Measurements from ENCODE around the gene MAF. TPM values are rescaled to one million over a fixed set of nuclear protein-coding genes. Genes with fewer than 3 reads are reported as not detected.

Gene MAF
- total RNA-seq, 1 experiment from 2014 or later = not detected

- DNase-seq (ENCODE audit: low spot score) = no peak
- in situ Hi-C loops (cut with HindIII; ENCODE audit: low sequenced_read_pairs) = no loop called here
Observed at GRCh38 chr16:79560318-79560717, 40.2 kb downstream of the MAF start.

GRCh38 chr16:79559532-79559931 lies 41.0 kb downstream of the MAF start:
- DNase-seq (ENCODE audit: low spot score) = no peak
- in situ Hi-C loops (cut with HindIII; ENCODE audit: low sequenced_read_pairs) = no loop called here

GRCh38 chr16:79557421-79557820 lies 43.1 kb downstream of the MAF start:
- in situ Hi-C loops (cut with HindIII; ENCODE audit: low sequenced_read_pairs) = no loop called here
- DNase-seq (ENCODE audit: low spot score) = no peak

- DNase-seq (ENCODE audit: low spot score) = no peak
- in situ Hi-C loops (cut with HindIII; ENCODE audit: low sequenced_read_pairs) = no loop called here
Observed at GRCh38 chr16:79554912-79555311, 45.6 kb downstream of the MAF start.

GRCh38 chr16:79550373-79550772 lies 50.2 kb downstream of the MAF start:
- DNase-seq (ENCODE audit: low spot score) = no peak
- in situ Hi-C loops (cut with HindIII; ENCODE audit: low sequenced_read_pairs) = no loop called here

- in situ Hi-C loops (cut with HindIII; ENCODE audit: low sequenced_read_pairs) = no loop called here
- DNase-seq (ENCODE audit: low spot score) = no peak
Observed at GRCh38 chr16:79547085-79547484, 53.5 kb downstream of the MAF start.

Data from G401 (cell line).